Measurements from ENCODE around the gene NXPE3.
"Not testable (repeated sequence)": the region's sequence is repeated elsewhere in the genome, so short reads cannot be mapped to it uniquely, and the experiment has no call there.

Gene NXPE3

DNA sequence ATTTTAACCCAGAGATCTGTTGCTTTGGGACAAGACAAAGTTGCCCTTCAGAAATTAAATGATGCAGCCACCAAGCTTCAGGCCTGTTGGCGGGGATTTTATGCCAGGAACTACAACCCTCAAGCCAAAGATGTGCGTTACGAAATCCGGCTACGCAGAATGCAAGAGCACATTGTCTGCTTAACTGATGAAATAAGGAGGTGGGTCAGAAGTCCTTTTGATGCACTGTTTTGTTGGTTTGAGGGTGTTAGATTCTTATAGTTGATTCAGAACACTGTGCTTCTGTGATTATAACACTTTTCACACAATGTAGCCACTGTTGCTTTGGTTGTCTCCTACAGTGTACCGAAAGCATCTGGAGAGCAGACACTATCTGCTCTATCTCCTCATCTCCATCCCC, 20.8 kb upstream of the NXPE3 start:
- no peak for DNase-seq (ENCODE audit: low read depth)
- no peak overlapping the region for H3K4me3 ChIP-seq (ENCODE audit: low read length)
- TF ChIP-seq, protein P1, sequence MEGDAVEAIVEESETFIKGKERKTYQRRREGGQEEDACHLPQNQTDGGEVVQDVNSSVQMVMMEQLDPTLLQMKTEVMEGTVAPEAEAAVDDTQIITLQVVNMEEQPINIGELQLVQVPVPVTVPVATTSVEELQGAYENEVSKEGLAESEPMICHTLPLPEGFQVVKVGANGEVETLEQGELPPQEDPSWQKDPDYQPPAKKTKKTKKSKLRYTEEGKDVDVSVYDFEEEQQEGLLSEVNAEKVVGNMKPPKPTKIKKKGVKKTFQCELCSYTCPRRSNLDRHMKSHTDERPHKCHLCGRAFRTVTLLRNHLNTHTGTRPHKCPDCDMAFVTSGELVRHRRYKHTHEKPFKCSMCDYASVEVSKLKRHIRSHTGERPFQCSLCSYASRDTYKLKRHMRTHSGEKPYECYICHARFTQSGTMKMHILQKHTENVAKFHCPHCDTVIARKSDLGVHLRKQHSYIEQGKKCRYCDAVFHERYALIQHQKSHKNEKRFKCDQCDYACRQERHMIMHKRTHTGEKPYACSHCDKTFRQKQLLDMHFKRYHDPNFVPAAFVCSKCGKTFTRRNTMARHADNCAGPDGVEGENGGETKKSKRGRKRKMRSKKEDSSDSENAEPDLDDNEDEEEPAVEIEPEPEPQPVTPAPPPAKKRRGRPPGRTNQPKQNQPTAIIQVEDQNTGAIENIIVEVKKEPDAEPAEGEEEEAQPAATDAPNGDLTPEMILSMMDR (conservative IDR thresholded peaks at IDR 0.05; ENCODE audit: low read depth, low read length), result no peak

DNA sequence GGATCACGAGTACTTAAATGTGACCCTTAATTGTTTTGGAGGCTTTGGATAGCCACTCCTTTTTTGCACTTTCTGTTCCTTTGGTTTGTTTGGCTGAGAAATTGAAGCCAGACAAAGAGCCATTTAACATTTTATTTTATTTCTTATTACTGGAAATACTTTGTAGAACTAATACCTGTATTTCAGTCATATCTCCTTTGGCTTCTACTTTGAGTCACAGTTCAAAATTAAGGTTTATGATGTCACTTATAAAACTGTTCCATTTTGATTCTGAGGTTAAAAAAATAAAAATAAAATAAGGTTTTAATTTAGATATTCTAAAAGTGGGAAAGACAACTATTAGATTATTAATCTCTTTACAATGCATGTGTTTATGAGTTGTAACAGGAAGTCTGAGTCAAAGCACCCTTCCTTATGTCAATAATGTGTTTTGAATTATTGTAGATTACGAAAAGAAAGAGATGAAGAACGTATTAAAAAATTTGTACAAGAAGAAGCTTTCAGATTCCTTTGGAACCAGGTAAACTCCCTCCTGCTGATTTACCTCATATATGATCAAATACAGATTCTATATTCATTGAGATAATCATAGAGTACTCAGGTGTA, 16.9 kb upstream of the NXPE3 start:
- no peak for DNase-seq (ENCODE audit: low read depth)
- no peak overlapping the region for H3K4me3 ChIP-seq (ENCODE audit: low read length)
- TF ChIP-seq, protein P1 (conservative IDR thresholded peaks at IDR 0.05; ENCODE audit: low read depth, low read length), result no peak

DNA sequence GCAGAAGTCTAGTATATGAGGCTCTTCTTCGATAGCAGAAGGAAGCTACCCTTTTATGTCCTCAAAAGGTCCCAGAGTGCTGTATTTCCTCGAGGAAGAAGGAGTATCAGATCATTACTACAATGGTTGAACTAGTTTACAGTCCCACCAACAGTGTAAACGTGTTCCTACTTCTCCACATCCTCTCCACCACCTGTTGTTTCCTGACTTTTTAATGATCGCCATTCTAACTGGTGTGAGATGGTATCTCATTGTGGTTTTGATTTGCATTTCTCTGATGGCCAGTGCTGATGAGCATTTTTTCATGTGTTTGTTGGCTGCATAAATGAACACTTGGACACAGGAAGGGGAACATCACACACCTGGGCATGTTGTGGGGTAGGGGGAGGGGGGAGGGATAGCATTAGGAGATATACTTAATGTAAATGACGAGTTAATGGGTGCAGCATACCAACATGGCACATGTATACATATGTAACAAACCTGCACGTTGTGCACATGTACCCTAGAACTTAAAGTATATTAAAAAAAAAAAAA, 1.2 kb upstream of the NXPE3 start:
- not testable (repeated sequence) for H3K4me3 ChIP-seq (ENCODE audit: low read length); DNase-seq (ENCODE audit: low read depth)

DNA sequence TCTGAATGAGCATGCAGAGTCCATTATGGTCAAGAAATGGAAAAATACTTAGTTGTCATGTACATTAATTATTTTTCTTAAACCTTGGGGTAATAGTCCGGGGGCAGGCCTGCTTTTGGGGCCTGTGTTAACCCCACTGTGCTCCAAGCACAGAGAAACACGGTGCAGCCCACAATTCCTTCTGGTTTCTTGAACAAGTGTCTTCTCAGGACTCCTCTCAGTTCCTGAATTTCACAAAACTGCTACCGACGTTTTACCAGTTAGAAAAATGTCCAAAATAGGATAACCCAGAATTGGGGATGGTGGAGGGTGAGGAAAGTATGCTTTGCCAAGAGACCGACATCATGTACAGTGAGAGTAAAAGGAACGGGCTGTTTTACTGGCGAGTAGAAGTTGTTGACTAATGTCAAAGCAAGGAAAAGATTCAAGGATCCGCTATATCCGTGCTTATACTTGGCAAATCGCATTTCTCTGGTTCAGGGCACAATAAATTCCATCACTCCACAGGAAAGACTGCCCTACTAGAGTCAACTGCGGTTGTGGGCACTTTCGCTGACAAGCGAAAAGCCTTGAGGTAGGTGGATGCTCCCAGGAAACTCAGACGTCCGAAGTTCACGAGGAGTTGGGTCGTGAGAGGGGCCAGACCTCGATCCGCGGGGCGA, 495 bp upstream of the NXPE3 start:
- H3K4me3 ChIP-seq (ENCODE audit: low read length), result peak overlapping the region; percentile 83
- no peak for DNase-seq (ENCODE audit: low read depth)
- TF ChIP-seq, protein P1 (conservative IDR thresholded peaks at IDR 0.05; ENCODE audit: low read depth, low read length), result no peak

DNA sequence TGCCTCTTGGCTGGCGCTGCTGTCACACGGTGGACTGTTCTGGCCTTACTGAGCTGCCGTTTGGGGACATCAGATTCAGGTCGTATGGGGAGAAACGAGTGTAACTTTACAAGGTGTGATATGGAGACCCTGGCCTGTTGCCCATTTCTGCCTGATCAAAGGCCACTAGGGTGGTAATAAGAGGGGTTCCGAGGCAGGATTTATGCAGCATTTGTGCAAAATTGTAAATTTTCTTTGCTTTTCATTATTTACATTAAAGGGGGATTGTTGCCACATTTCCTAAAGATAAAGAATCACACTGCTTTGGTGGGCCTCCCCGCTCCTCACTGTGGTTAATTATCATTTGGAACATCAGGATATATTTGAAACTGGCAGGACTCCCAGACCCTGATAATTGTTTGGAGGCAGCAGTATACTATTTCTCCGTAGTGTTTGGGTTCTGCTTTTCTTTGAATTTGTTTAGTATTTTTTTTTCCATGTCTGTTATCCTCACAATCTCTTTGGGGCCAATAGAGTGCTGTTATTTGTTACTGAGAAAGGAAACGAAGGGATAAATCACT, 891 bp downstream of the NXPE3 start:
- no peak for DNase-seq (ENCODE audit: low read depth)
- TF ChIP-seq, protein P1 (conservative IDR thresholded peaks at IDR 0.05; ENCODE audit: low read depth, low read length), result no peak
- peak overlapping the region; percentile 83 for H3K4me3 ChIP-seq (ENCODE audit: low read length)

DNA sequence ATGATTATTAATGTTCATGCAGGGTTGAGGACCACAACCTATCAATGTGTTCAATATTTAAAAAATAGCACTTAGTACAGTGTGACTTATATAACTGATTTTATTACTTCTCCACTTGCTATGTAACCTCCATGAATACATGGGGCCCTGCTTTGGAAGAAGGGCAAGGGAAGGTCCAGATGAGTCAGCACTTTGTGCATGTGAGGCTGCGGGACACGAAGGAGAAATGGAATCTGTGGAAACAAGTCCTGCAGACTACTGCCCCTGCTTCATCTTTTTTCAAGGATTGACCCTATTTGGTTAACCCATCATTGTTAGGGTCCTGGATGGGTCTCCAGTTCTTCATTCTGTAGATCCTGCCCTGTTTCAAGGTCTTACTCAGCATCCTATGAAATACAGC, 1.6 kb downstream of the NXPE3 start:
- peak; percentile 22 for DNase-seq (ENCODE audit: low read depth)
- TF ChIP-seq, protein P1 (conservative IDR thresholded peaks at IDR 0.05; ENCODE audit: low read depth, low read length), result no peak
- peak overlapping the region; percentile 83 for H3K4me3 ChIP-seq (ENCODE audit: low read length)

DNA sequence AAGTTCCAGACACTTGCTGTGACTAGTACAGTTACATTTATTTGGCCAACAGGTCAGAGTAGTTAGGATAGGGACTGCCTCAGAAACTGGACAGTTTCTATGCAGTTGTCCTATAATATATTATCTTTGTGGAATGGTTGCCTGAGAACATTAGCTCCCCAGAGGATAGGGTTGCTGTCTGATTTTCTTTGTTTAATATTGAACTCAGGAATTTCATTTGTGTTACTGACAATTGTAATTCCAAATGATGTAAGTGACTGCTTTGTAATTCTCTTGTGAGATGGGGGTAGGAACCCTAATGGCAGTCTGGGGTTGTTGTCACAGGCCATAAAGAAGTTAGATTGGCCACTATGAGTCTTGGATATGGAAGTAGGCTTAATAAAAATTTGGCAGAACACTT, 2.2 kb downstream of the NXPE3 start:
- H3K4me3 ChIP-seq (ENCODE audit: low read length), result no peak overlapping the region
- TF ChIP-seq, protein P1 (conservative IDR thresholded peaks at IDR 0.05; ENCODE audit: low read depth, low read length), result no peak
- no peak for DNase-seq (ENCODE audit: low read depth)

Data from retinal pigment epithelial cell (primary cell).